OCI-LY1 (cell line): ENCODE measurements around the gene TRNAU1AP.

ENCODE experiments used
- CTCF ChIP-seq: fragments of 200-600 bp; sonication (generic), shearing (Covaris generic); IDR thresholded peaks from 2 replicates; pipeline ENCODE4 v1.5.1; 2017; ENCODE audit warnings: mild to moderate bottlenecking, antibody characterized with exemption, low read length, moderate library complexity, mixed read lengths
- EZH2 ChIP-seq: fragments of 200-600 bp; sonication (generic), shearing (Covaris generic); IDR thresholded peaks from 2 replicates; pipeline ENCODE4 v1.8.0; 2017; ENCODE audit warnings: borderline replicate concordance, mixed run types, mild to moderate bottlenecking, antibody characterized with exemption, low read length, moderate library complexity, mixed read lengths

GRCh38 chr1:28518000-28518744, 34.7 kb upstream of the TRNAU1AP start:
- TF ChIP-seq CTCF, result peak; percentile 92
- TF ChIP-seq EZH2, result no peak
